Activated T-cell treated with anti-CD3 and anti-CD28 coated beads, Interleukin-2, amount 50 U/mL, for 1 hour (primary cell): ENCODE data around the gene EIF3I.

ENCODE experiments used
- DNase-seq: peaks from one replicate; pipeline ENCODE4 v3.0.0-alpha.2; 2020

Gene EIF3I

GRCh38 chr1:32198237-32199042 is 23.8 kb upstream of the EIF3I start:
- DNase-seq, result no peak

GRCh38 chr1:32199043-32199716 is 23.0 kb upstream of the EIF3I start:
- no peak for DNase-seq

GRCh38 chr1:32199717-32200072 is 22.5 kb upstream of the EIF3I start:
- DNase-seq, result no peak

GRCh38 chr1:32200226-32201010 is 21.8 kb upstream of the EIF3I start, which contains the start of gene CCDC28B:
Gene CCDC28B, plus strand, starts transcription at chr1:32200595. Its CDS starts 1,341 bp downstream, at chr1:32201936.
- DNase-seq, result peak; percentile 66

GRCh38 chr1:32201011-32201855 is 21.0 kb upstream of the EIF3I start:
- peak; percentile 74 for DNase-seq

GRCh38 chr1:32204943-32205361 is 17.3 kb upstream of the EIF3I start:
- no peak for DNase-seq

- DNase-seq, result peak; percentile 85
Measured at GRCh38 chr1:32205401-32206370, 16.5 kb upstream of the EIF3I start, which contains the start of gene IQCC. Gene IQCC, plus strand, starts transcription at chr1:32205671. Its CDS starts 11 bp downstream, at chr1:32205682.

GRCh38 chr1:32208469-32208868 is 13.7 kb upstream of the EIF3I start:
- DNase-seq, result no peak

GRCh38 chr1:32208891-32209328 is 13.3 kb upstream of the EIF3I start, which contains the start of gene DCDC2B:
Gene DCDC2B, plus strand, starts transcription at chr1:32209089. Its CDS starts 5 bp downstream, at chr1:32209094.
- no peak for DNase-seq

GRCh38 chr1:32215629-32216480 is 6.4 kb upstream of the EIF3I start:
- DNase-seq, result peak; percentile 67

- DNase-seq, result no peak
Measured at GRCh38 chr1:32216566-32216965, 5.6 kb upstream of the EIF3I start.

GRCh38 chr1:32219022-32219421 is 3.2 kb upstream of the EIF3I start:
- DNase-seq, result no peak

- no peak for DNase-seq
Measured at GRCh38 chr1:32220746-32221580, 1.2 kb upstream of the EIF3I start.

GRCh38 chr1:32221581-32221979 is 627 bp upstream of the EIF3I start:
- DNase-seq, result no peak

- no peak for DNase-seq
Measured at GRCh38 chr1:32223683-32224082, 1.5 kb downstream of the EIF3I start.

- no peak for DNase-seq
Measured at GRCh38 chr1:32224285-32224684, 2.1 kb downstream of the EIF3I start.

- no peak for DNase-seq
Measured at GRCh38 chr1:32228771-32229170, 6.6 kb downstream of the EIF3I start.

- no peak for DNase-seq
Measured at GRCh38 chr1:32231843-32232432, 9.7 kb downstream of the EIF3I start.
